ENCODE data around the gene NFATC2.

NFATC2 gene

DNA sequence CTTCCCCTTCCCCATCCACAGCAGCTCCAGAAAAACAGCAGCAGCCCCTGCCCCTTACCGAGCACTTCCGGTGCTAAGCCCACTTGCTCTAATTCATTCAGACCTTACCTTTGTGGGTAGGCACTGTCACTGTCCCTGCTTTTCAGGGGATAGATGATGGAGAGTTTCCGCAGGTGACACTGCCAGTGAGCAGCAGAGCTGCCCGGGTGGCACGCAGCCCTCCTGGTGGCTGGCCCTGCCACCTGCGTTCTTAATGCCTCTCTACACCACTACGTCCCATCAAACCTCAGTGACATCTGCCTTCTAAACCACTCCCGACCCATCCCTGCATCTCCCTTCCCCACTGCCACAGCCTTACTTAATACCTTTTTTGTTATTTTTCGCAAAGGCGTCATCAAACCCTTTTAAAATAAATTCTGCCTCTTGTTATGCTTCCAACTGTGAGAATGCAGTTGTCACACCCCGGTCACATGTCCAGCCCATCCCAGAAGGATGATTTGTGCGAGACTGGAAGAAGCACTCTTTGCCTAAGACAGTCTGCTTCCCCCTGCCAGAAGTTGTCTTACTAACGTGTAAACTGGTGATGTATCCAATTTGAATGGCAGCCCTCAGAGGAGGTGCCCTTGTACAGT is 89.7 kb downstream of the NFATC2 start:
- no peak overlapping the region for H4K8ac ChIP-seq (ENCODE audit: low read depth, low read length)
- H2BK120ac ChIP-seq (ENCODE audit: low read depth, low read length): no peak overlapping the region
- no peaks in the 10 kb centered on the region for H3K27me3 ChIP-seq (ENCODE audit: insufficient read depth, low read length, poor library complexity)
- no peak overlapping the region for H3K4me2 ChIP-seq (ENCODE audit: low read length)
- no peak overlapping the region for H2AK5ac ChIP-seq (ENCODE audit: low read length)
- H3K4me3 ChIP-seq (ENCODE audit: low read length): no peak overlapping the region
- no peak overlapping the region for H3K18ac ChIP-seq (ENCODE audit: low read length)
- no peaks in the 10 kb centered on the region for H3K79me1 ChIP-seq (ENCODE audit: low read length)
- H2BK5ac ChIP-seq (ENCODE audit: low read length): no peak overlapping the region
- no CpG with 5 or more reads among the region's 13 CpGs for WGBS (ENCODE audit: extremely low coverage, insufficient coverage, low lambda C conversion rate)
- no peaks in the 10 kb centered on the region for H3K79me2 ChIP-seq (ENCODE audit: control insufficient read depth, insufficient read depth, low read length)
- no peak overlapping the region for H3K4ac ChIP-seq (ENCODE audit: low read depth, low read length)
- no peak overlapping the region for H3K9ac ChIP-seq (ENCODE audit: low read length)
- H4K5ac ChIP-seq (ENCODE audit: low read length): no peak overlapping the region
- H2BK15ac ChIP-seq (replicated peaks; ENCODE audit: low read depth): no peak overlapping the region
- no peaks in the 10 kb centered on the region for H3K36me3 ChIP-seq (ENCODE audit: control insufficient read depth, insufficient read depth, low read length)
- H3K56ac ChIP-seq (ENCODE audit: low read length): no peak overlapping the region
- peaks cover 2% of the 10 kb centered on the region for H3K4me1 ChIP-seq (ENCODE audit: control insufficient read depth, low read depth, low read length)
- no peak for DNase-seq
- H3K27ac ChIP-seq (ENCODE audit: low read depth, low read length): no peak overlapping the region
- no peak overlapping the region for H3K23ac ChIP-seq (ENCODE audit: low read length)

DNA sequence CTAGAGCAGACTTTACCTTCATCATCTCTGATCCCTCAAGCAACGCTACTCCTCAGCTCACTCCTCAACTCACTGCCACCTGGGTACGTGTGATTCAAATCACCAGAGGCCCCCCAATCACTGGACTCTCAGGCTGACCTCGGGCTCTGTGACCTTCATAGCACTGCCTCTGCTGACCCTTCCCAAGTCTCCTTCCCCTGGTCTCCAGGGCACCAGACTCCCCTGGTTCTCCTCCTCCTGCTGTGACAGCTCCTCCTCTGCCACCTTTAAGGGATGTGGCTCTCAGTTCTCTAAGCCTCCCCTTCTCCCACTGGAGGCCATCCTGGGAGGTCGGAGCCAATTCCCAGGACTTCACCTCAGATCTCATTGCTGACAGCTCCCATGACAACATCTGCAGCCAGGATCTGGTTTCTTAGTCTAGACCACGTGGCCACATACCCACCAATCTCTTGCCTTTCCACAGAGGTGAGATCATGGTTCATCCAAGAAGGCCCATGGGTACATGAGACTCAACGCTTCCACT is 90.4 kb downstream of the NFATC2 start:
- no peak overlapping the region for H3K4me2 ChIP-seq (ENCODE audit: low read length)
- no peak overlapping the region for H2BK120ac ChIP-seq (ENCODE audit: low read depth, low read length)
- no peaks in the 10 kb centered on the region for H3K36me3 ChIP-seq (ENCODE audit: control insufficient read depth, insufficient read depth, low read length)
- H3K79me2 ChIP-seq (ENCODE audit: control insufficient read depth, insufficient read depth, low read length): no peaks in the 10 kb centered on the region
- H3K4me1 ChIP-seq (ENCODE audit: control insufficient read depth, low read depth, low read length): peaks cover 2% of the 10 kb centered on the region
- H4K5ac ChIP-seq (ENCODE audit: low read length): no peak overlapping the region
- no peak overlapping the region for H2BK5ac ChIP-seq (ENCODE audit: low read length)
- no peak overlapping the region for H2AK5ac ChIP-seq (ENCODE audit: low read length)
- H2BK15ac ChIP-seq (replicated peaks; ENCODE audit: low read depth): no peak overlapping the region
- no peak overlapping the region for H3K56ac ChIP-seq (ENCODE audit: low read length)
- no peak overlapping the region for H3K18ac ChIP-seq (ENCODE audit: low read length)
- H3K4ac ChIP-seq (ENCODE audit: low read depth, low read length): no peak overlapping the region
- no peaks in the 10 kb centered on the region for H3K27me3 ChIP-seq (ENCODE audit: insufficient read depth, low read length, poor library complexity)
- H3K79me1 ChIP-seq (ENCODE audit: low read length): no peaks in the 10 kb centered on the region
- no peak overlapping the region for H4K8ac ChIP-seq (ENCODE audit: low read depth, low read length)
- H3K9ac ChIP-seq (ENCODE audit: low read length): no peak overlapping the region
- no CpG with 5 or more reads among the region's 6 CpGs for WGBS (ENCODE audit: extremely low coverage, insufficient coverage, low lambda C conversion rate)
- no peak overlapping the region for H3K27ac ChIP-seq (ENCODE audit: low read depth, low read length)
- H3K4me3 ChIP-seq (ENCODE audit: low read length): no peak overlapping the region
- no peak overlapping the region for H3K23ac ChIP-seq (ENCODE audit: low read length)
- no peak for DNase-seq

DNA sequence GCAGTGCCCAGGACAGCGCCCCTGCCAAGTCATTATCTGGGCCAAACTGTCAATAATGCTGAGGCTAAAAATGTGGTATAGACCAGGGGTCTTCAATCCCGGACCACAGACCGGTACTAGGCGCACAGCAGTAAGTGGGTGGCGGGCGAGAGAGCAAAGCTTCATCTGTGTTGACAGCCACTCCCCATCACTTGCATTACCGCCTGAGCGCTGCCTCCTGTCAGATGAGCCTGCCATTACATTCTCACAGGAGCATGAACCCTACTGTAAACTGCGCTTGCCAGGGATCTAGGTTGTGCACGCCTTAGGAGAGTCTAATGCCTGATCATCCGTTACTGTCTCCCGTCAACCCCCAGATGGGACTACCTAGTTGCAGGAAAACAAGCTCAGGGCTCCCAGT is 91.0 kb downstream of the NFATC2 start:
- no peak overlapping the region for H4K5ac ChIP-seq (ENCODE audit: low read length)
- no peak overlapping the region for H3K9ac ChIP-seq (ENCODE audit: low read length)

DNA sequence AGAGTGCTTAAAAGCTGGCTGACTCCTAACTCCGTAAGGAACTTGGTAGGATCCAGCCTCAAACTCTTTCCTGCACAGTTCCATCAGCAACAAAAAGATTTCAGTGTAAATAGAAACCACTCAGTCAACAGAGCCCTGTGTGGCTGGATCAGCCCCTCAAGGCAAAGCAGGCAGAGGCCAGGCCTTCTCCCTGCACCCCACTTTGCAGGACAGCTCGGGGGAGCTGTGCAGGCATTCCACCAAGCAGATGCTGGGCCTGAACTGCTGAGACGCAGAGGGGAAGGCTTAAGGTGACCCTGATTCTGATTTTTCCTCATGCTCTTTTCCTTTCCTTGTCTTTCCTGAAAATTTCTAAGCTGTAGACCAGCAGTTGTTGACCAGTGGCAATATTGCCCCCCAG is 91.5 kb downstream of the NFATC2 start:
- Histone ChIP-seq H3K23ac (ENCODE audit: low read length) (no peak overlapping the region), H3K36me3 (ENCODE audit: control insufficient read depth, insufficient read depth, low read length) (no peaks in the 10 kb centered on the region), H3K4me2 (ENCODE audit: low read length) (no peak overlapping the region), H3K4ac (ENCODE audit: low read depth, low read length) (no peak overlapping the region), H3K79me1 (ENCODE audit: low read length) (no peaks in the 10 kb centered on the region), H3K27me3 (ENCODE audit: insufficient read depth, low read length, poor library complexity) (no peaks in the 10 kb centered on the region), H3K27ac (ENCODE audit: low read depth, low read length) (no peak overlapping the region), H2BK120ac (ENCODE audit: low read depth, low read length) (no peak overlapping the region), H3K18ac (ENCODE audit: low read length) (no peak overlapping the region), H2AK5ac (ENCODE audit: low read length) (no peak overlapping the region), H3K9ac (ENCODE audit: low read length) (no peak overlapping the region), H3K4me1 (ENCODE audit: control insufficient read depth, low read depth, low read length) (peaks cover 2% of the 10 kb centered on the region), H3K56ac (ENCODE audit: low read length) (no peak overlapping the region), H4K8ac (ENCODE audit: low read depth, low read length) (no peak overlapping the region), H4K5ac (ENCODE audit: low read length) (no peak overlapping the region), H2BK5ac (ENCODE audit: low read length) (no peak overlapping the region), H3K79me2 (ENCODE audit: control insufficient read depth, insufficient read depth, low read length) (no peaks in the 10 kb centered on the region), H3K4me3 (ENCODE audit: low read length) (no peak overlapping the region), H2BK15ac (replicated peaks; ENCODE audit: low read depth) (no peak overlapping the region)
- WGBS (ENCODE audit: extremely low coverage, insufficient coverage, low lambda C conversion rate): no CpG with 5 or more reads among the region's 3 CpGs
- DNase-seq: no peak

More for the DNA sequence above, 91.0 kb downstream of the NFATC2 start:
- no peak overlapping the region for H4K8ac ChIP-seq (ENCODE audit: low read depth, low read length)
- no peak overlapping the region for H3K56ac ChIP-seq (ENCODE audit: low read length)
- H3K18ac ChIP-seq (ENCODE audit: low read length): no peak overlapping the region
- H3K4ac ChIP-seq (ENCODE audit: low read depth, low read length): no peak overlapping the region
- peaks cover 2% of the 10 kb centered on the region for H3K4me1 ChIP-seq (ENCODE audit: control insufficient read depth, low read depth, low read length)
- no peak overlapping the region for H3K4me2 ChIP-seq (ENCODE audit: low read length)
- H3K4me3 ChIP-seq (ENCODE audit: low read length): no peak overlapping the region
- no peaks in the 10 kb centered on the region for H3K36me3 ChIP-seq (ENCODE audit: control insufficient read depth, insufficient read depth, low read length)
- no peak for DNase-seq
- WGBS (ENCODE audit: extremely low coverage, insufficient coverage, low lambda C conversion rate): no CpG with 5 or more reads among the region's 12 CpGs
- H3K23ac ChIP-seq (ENCODE audit: low read length): no peak overlapping the region
- no peak overlapping the region for H3K27ac ChIP-seq (ENCODE audit: low read depth, low read length)
- no peaks in the 10 kb centered on the region for H3K79me2 ChIP-seq (ENCODE audit: control insufficient read depth, insufficient read depth, low read length)
- no peak overlapping the region for H2AK5ac ChIP-seq (ENCODE audit: low read length)
- H2BK15ac ChIP-seq (replicated peaks; ENCODE audit: low read depth): no peak overlapping the region
- H3K27me3 ChIP-seq (ENCODE audit: insufficient read depth, low read length, poor library complexity): no peaks in the 10 kb centered on the region
- no peak overlapping the region for H2BK5ac ChIP-seq (ENCODE audit: low read length)
- no peak overlapping the region for H2BK120ac ChIP-seq (ENCODE audit: low read depth, low read length)
- H3K79me1 ChIP-seq (ENCODE audit: low read length): no peaks in the 10 kb centered on the region

- Histone ChIP-seq H3K23ac (ENCODE audit: low read length) (no peak overlapping the region), H2BK15ac (replicated peaks; ENCODE audit: low read depth) (no peak overlapping the region), H2BK120ac (ENCODE audit: low read depth, low read length) (no peak overlapping the region), H3K27ac (ENCODE audit: low read depth, low read length) (no peak overlapping the region), H3K56ac (ENCODE audit: low read length) (no peak overlapping the region), H3K27me3 (ENCODE audit: insufficient read depth, low read length, poor library complexity) (no peaks in the 10 kb centered on the region), H3K4me2 (ENCODE audit: low read length) (no peak overlapping the region), H3K18ac (ENCODE audit: low read length) (no peak overlapping the region), H3K4ac (ENCODE audit: low read depth, low read length) (no peak overlapping the region), H4K8ac (ENCODE audit: low read depth, low read length) (no peak overlapping the region), H3K4me3 (ENCODE audit: low read length) (no peak overlapping the region), H3K36me3 (ENCODE audit: control insufficient read depth, insufficient read depth, low read length) (no peaks in the 10 kb centered on the region), H2BK5ac (ENCODE audit: low read length) (no peak overlapping the region), H3K79me1 (ENCODE audit: low read length) (no peaks in the 10 kb centered on the region), H2AK5ac (ENCODE audit: low read length) (no peak overlapping the region), H3K4me1 (ENCODE audit: control insufficient read depth, low read depth, low read length) (peaks cover 2% of the 10 kb centered on the region), H4K5ac (ENCODE audit: low read length) (no peak overlapping the region), H3K79me2 (ENCODE audit: control insufficient read depth, insufficient read depth, low read length) (no peaks in the 10 kb centered on the region), H3K9ac (ENCODE audit: low read length) (no peak overlapping the region)
- WGBS (ENCODE audit: extremely low coverage, insufficient coverage, low lambda C conversion rate): no CpG with 5 or more reads among the region's 5 CpGs
- no peak for DNase-seq
Observed at GRCh38 chr20:51450221-51450712, 92.3 kb downstream of the NFATC2 start.
